H54 (cell line): Measurements from ENCODE around the gene CXCR6.
A peak's percentile ranks its signal among the peaks of the same experiment; 100 is the strongest.

Experiments used
- DNase-seq: peaks from one replicate; pipeline ENCODE4 v3.0.0; 2011; ENCODE audit warnings: low spot score, mixed read lengths; ENCODE audit not compliant: insufficient read length
- FAIRE-seq: peaks from 3 replicates; lab custom pipeline; 2011; peaks lifted over from hg19 to GRCh38; lab: Jason Lieb, UNC
- POLR2A ChIP-seq: IDR thresholded peaks from 2 replicates; pipeline ENCODE4 v1.6.1; 2011; ENCODE audit warnings: low read depth, mild to moderate bottlenecking, low read length

CXCR6 gene

GRCh38 chr3:45912435-45912834, 30.8 kb upstream of the CXCR6 start:
- no peak for DNase-seq
- FAIRE-seq: no peak
- TF ChIP-seq POLR2A: no peak

GRCh38 chr3:45914362-45915058, 28.8 kb upstream of the CXCR6 start:
- no peak for FAIRE-seq
- no peak for TF ChIP-seq POLR2A
- no peak for DNase-seq

- TF ChIP-seq POLR2A: no peak
- DNase-seq (no peak), FAIRE-seq (no peak)
Measured at GRCh38 chr3:45915059-45915439, 28.2 kb upstream of the CXCR6 start.

DNA sequence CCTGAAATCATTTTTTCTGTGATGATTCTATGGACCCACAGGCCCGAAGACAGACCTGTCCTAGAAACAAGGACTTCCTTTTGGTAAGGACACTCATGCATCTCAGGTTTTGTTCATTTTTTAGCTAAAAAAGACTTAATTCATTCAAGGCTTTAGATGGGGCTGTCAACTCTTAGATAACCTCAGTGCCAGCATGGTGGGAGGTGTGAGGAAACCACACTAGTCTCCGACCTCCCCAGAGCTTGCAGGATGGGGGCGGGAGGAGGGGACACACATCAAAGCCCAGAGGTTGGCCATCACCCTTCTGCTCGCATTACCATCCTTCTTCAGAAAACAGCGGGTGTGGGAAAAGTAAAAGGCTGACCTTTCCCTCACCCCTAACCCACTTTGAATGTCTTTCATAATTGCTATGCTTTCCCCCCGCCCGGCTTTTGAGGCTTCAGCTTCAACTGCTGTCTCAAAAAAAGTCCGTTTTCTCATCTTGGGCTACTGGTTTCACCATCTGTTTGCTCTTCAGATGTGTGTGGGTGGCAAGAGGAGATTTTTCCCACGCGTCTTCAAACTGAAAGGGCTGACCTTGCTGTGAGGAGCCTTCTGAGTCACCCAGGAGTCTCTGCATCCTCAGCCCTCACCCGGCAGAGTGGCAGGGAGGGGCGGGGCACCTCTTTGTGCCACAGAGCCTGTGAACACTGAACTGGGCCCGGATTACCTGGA, 27.6 kb upstream of the CXCR6 start:
- DNase-seq (peak; percentile 78), FAIRE-seq (peak; percentile 11)
- TF ChIP-seq POLR2A: no peak

DNA sequence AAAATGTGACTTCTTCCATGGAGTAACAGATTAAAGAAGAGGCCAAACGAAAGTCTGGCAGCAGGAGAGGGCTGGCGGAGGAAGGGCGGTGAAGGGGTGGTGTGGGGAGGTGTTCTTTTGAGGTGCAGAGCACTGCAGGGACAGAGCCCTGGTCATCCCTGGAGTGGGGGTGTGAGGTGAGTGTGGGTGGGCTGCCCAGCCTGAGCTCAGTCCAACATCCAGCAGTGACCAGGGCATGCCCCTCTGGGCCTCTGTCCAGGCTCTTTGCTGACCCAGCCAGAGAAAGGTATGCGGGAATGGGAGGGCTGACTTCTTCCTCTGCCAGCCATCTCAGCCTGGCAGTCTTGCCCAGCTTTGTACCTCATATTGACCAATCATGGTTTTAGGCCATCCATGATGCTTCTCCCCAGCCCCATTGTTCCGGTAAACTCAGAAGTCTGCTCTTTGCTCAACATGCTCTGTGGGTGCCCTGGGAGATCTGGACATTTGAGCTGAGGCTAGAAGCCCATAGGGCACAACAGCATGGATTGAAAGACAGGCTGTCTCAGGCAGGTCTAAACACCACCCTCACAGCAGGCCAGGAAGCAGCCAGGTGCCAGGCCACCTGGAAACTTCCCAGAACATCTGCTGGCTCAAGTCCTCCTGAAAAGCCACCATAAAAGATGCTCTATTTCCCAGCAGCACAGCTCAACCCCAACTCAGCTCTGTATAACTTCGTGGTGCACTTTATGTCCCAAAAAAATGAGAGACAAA, 25.9 kb upstream of the CXCR6 start:
- no peak for TF ChIP-seq POLR2A
- DNase-seq (no peak), FAIRE-seq (no peak)

DNA sequence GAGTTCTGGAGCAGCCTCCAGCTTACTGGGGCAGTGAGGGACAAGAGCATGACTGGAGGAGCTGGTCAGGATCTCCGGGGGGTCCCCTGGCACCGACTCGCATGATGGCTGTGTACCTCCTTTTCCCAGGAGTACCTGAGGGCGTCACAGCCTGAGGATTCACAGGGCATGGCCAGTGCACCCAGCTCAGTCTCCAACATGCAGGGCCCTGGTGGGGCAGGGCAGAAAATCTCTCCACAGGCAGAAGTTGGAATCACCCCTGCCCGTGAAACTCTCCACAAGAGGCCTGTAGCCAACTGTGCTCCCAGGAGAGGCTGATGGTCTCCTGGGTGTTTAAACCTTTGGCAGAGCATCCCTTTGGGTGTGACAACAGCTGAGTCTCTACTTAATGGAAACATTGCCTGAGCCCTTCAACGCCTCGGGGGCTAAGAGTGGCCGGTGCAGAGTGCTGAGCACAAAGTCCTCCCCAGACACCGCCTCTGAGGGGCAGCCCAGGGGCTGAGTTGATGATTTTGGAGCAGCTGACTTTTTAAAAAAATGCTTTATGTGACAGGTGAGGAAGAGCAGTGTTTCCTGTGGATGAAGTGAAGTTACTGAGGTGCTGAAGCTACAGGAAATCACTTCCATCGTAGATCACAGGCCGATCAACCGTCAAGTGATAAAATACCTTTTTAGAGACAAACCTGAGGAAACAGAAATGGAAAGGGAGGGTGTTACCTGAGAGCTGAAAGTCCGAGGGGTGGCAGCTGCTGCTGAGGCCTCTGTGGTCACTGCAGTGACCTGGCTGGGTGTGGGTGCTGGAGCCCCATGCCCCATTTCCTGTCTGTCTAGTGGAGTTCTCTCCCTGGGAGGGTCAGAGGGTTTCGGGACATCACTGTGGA, 21.9 kb upstream of the CXCR6 start:
- no peak for FAIRE-seq
- DNase-seq: no peak
- TF ChIP-seq POLR2A: no peak

- TF ChIP-seq POLR2A: no peak
- FAIRE-seq (no peak), DNase-seq (no peak)
Measured at GRCh38 chr3:45922039-45922326, 21.3 kb upstream of the CXCR6 start.

DNA sequence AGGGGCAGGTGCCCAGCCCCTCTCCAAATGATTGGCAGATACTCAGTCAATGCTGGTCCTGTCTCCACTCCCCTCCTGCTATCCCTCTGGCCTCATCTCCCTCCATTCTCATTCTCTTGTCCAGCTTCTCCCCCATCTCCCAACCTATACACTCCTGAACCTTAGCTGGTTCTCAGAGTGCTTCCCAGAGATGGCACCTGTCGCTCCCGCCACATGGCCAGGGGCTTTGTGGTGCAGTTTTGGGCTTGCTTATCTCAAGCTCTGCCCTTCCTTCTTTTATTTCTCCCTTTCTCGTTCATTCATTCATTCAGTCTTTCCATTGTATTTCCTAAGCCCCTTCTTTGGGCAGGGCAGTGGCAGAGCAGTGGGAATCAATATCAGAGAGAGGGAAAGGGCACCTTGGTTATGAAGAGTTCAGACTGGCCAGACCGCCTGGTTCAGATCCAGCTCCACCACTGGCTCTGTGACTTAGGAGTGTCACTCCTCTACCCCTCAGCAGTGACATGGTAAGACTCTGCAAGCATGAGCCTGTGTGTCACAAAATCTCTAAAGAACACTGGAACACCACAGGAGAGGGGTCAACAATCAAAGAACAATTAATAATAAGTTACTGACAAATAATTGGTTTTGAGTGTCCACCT, 20.2 kb upstream of the CXCR6 start:
- no peak for FAIRE-seq
- DNase-seq: no peak
- TF ChIP-seq POLR2A: no peak

- TF ChIP-seq POLR2A: no peak
- FAIRE-seq (no peak), DNase-seq (peak; percentile 44)
Measured at GRCh38 chr3:45923755-45924154, 19.5 kb upstream of the CXCR6 start.

DNA sequence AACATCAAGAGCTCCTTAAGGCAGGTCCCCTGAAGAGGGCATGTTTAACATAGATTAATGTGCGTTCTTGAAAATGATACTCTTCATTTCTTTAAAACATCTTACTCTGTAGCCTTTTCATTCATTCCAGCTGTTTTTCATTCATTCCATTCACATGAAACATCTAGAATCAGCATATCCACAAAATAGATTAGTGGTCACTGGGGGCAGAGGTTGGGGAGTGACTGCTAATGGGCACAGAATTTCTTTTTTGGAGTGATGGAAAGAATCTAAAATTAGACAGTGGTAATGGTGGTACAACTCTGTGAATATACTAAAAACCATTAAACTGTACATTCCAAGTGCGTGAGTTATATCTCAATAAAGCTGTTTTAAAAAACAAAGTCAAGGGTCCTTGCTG, 15.4 kb upstream of the CXCR6 start:
- FAIRE-seq: no peak
- TF ChIP-seq POLR2A: no peak
- no peak for DNase-seq

DNA sequence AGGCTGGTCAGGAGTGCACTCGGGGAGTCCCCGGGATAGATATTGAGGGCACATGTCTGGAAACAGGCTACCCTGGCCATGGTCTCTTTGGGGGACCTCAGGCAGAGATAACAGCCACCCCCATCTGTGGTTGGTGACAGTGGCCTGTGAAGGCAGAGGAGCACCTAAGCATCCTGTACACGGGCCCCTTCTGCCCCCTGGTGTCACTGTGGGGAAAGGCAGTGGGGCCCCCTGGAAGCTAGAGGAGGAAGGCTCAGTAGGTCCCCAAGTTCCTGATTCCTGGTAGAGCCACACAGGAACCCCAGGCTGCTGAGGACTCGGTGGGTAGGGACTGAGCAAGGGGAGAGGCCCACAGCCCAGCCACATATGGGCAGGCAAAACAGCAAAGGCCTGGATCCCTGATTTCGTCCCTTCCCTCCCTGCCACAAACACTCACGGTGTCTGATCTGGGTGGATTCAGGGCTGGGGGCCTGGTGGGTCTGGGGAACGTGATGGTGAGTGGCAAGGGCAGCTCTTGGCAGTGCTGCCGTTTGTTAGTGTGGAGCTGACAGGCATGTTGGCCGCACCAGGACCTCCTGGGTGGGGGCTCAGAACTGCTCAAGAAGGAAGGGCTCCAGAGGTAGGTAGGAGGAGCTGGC, 14.1 kb upstream of the CXCR6 start:
- DNase-seq (peak; percentile 65), FAIRE-seq (no peak)
- no peak for TF ChIP-seq POLR2A

GRCh38 chr3:45931496-45931895, 11.8 kb upstream of the CXCR6 start:
- FAIRE-seq (no peak), DNase-seq (no peak)
- no peak for TF ChIP-seq POLR2A

DNA sequence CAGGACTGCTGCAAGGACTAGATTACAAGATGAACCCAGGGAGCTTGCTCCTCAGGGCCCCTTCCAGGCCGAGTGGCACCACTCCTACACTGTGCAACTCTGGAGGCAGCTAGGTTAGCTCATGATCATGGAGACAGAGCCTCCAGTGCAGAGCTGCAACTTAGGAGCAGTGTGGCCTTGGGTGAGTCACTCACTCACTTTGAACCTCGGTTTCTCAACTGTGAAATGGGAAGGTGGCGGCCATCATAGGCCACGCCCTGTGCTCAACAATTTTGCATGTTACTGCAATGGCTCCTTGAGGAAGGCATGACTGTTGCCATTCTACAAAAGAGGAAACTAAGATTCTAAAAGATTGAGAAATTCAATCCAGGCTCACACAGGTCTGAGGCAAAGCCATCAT, 11.2 kb upstream of the CXCR6 start:
- FAIRE-seq (no peak), DNase-seq (no peak)
- TF ChIP-seq POLR2A: no peak
